GM23338 (cell line): ENCODE measurements around the gene ATG7. TPM values are rescaled to one million over a fixed set of nuclear protein-coding genes. Genes with fewer than 3 reads are reported as not detected.

Experiments
- ATAC-seq: fragments of 200-7000 bp; cut with Tn5 transposase; 3 replicates; pipeline ENCODE4 v1.9.1; 2020
- DNase-seq: peaks from one replicate; pipeline ENCODE4 v3.0.0-alpha.2; 2015; ENCODE audit warnings: low spot score
- H2AFZ ChIP-seq: fragments of 200-600 bp; sonication (generic); 2 replicates; pipeline ENCODE4 v1.8.0; 2016; ENCODE audit warnings: antibody characterized with exemption, mild to moderate bottlenecking, moderate library complexity
- H3F3A ChIP-seq: fragments of 200-600 bp; sonication (generic); replicated peaks from 2 replicates; pipeline ENCODE4 v1.8.0; 2017; ENCODE audit warnings: antibody characterized with exemption, mixed run types, low read depth
- H3K27ac ChIP-seq: fragments of 200-600 bp; sonication (generic); 2 replicates; pipeline ENCODE4 v1.6.1; 2016; ENCODE audit warnings: low read depth
- H3K27me3 ChIP-seq: fragments of 200-600 bp; sonication (generic); 2 replicates; pipeline ENCODE4 v1.8.0; 2016; ENCODE audit warnings: mild to moderate bottlenecking, mixed run types, moderate library complexity; ENCODE audit not compliant: insufficient read depth
- H3K36me3 ChIP-seq: fragments of 200-600 bp; sonication (generic); 2 replicates; pipeline ENCODE4 v1.8.0; 2016; ENCODE audit warnings: mild to moderate bottlenecking; ENCODE audit not compliant: insufficient read depth
- H3K4me1 ChIP-seq: fragments of 200-600 bp; sonication (generic); 2 replicates; pipeline ENCODE4 v1.8.0; 2016; ENCODE audit warnings: mild to moderate bottlenecking, moderate library complexity; ENCODE audit not compliant: insufficient read depth
- H3K4me2 ChIP-seq: fragments of 200-600 bp; sonication (generic); 2 replicates; pipeline ENCODE4 v1.7.1; 2017; ENCODE audit warnings: mixed run types
- H3K4me3 ChIP-seq: fragments of 200-600 bp; sonication (generic); 2 replicates; pipeline ENCODE4 v1.6.1; 2016; ENCODE audit warnings: mixed run types
- H3K79me2 ChIP-seq: fragments of 200-600 bp; sonication (generic); replicated peaks from 2 replicates; pipeline ENCODE4 v1.8.0; 2017; ENCODE audit warnings: mild to moderate bottlenecking; ENCODE audit not compliant: insufficient read depth
- H3K9me2 ChIP-seq: fragments of 200-600 bp; sonication (generic); 2 replicates; pipeline ENCODE4 v1.8.0; 2017; ENCODE audit not compliant: insufficient read depth
- H4K20me1 ChIP-seq: fragments of 200-600 bp; sonication (generic); replicated peaks from 2 replicates; pipeline ENCODE4 v1.8.0; 2017; ENCODE audit warnings: mild to moderate bottlenecking; ENCODE audit not compliant: insufficient read depth
- H3K27ac Mint-ChIP-seq: 2 replicates; pipeline ENCODE4 v1.8.0; 2020; ENCODE audit warnings: inconsistent platforms, mild to moderate bottlenecking, moderate library complexity, mixed read lengths
- H3K27me3 Mint-ChIP-seq: 3 replicates; pipeline ENCODE4 v1.8.0; 2022; ENCODE audit warnings: low read depth, mild to moderate bottlenecking, moderate library complexity, mixed read lengths, inconsistent platforms; ENCODE audit not compliant: insufficient read depth, poor library complexity
- H3K36me3 Mint-ChIP-seq: 3 replicates; pipeline ENCODE4 v1.8.0; 2021; ENCODE audit warnings: low read depth, mild to moderate bottlenecking, inconsistent platforms, moderate library complexity, mixed read lengths
- H3K4me1 Mint-ChIP-seq: 3 replicates; pipeline ENCODE4 v1.8.0; 2020; ENCODE audit warnings: mild to moderate bottlenecking, inconsistent platforms, mixed read lengths
- H3K4me3 Mint-ChIP-seq: 3 replicates; pipeline ENCODE4 v1.8.0; 2021; ENCODE audit warnings: moderate library complexity, mild to moderate bottlenecking, inconsistent platforms, mixed read lengths
- H3K9me3 Mint-ChIP-seq: 3 replicates; pipeline ENCODE4 v1.8.0; 2020; ENCODE audit warnings: moderate library complexity, mild to moderate bottlenecking, inconsistent platforms, mixed read lengths
- CREB1 ChIP-seq: fragments of 250-450 bp; sonication (Bioruptor Pico); IDR thresholded peaks from 2 replicates; pipeline ENCODE4 v1.5.0; 2020; ENCODE audit warnings: low read depth, mild to moderate bottlenecking, moderate library complexity
- EZH2 ChIP-seq: fragments of 200-600 bp; sonication (generic); IDR thresholded peaks from one replicate; pipeline ENCODE4 v1.8.0; 2017; ENCODE audit warnings: antibody characterized with exemption, mild to moderate bottlenecking, low read depth; ENCODE audit not compliant: unreplicated experiment
- EZH2phosphoT487 ChIP-seq: fragments of 200-600 bp; sonication (generic); IDR thresholded peaks from one replicate; pipeline ENCODE4 v1.8.1; 2018; ENCODE audit warnings: antibody characterized with exemption; ENCODE audit not compliant: unreplicated experiment
- JUNB ChIP-seq: IDR thresholded peaks from one replicate; pipeline ENCODE4 v1.6.1; 2016; ENCODE audit warnings: antibody characterized with exemption; ENCODE audit not compliant: unreplicated experiment
- NANOG ChIP-seq: IDR thresholded peaks from 2 replicates; pipeline ENCODE4 v1.6.1; 2016; ENCODE audit warnings: antibody characterized with exemption, borderline replicate concordance
- POLR2AphosphoS5 ChIP-seq: IDR thresholded peaks from 2 replicates; pipeline ENCODE4 v1.6.1; 2016; ENCODE audit warnings: antibody characterized with exemption, low read depth
- STAT1 ChIP-seq: IDR thresholded peaks from one replicate; pipeline ENCODE4 v1.6.1; 2016; ENCODE audit warnings: antibody characterized with exemption; ENCODE audit not compliant: unreplicated experiment
- ZNF114 ChIP-seq: fragments of 250-450 bp; sonication (Bioruptor Pico); IDR thresholded peaks from 2 replicates; pipeline ENCODE4 v1.5.0; 2020; ENCODE audit warnings: mild to moderate bottlenecking, moderate library complexity
- ZNF331 ChIP-seq: fragments of 250-450 bp; sonication (Bioruptor Pico); IDR thresholded peaks from 2 replicates; pipeline ENCODE4 v1.5.0; 2020; ENCODE audit warnings: low read depth, mild to moderate bottlenecking, moderate library complexity
- polyA plus RNA-seq: library from polyadenylated mRNA; unstranded; fragments of >200 nt; fragmentation: Nextera tagmentation; extraction: Ambion mirVana; gene quantifications from 2 replicates; pipeline ENCODE4 v1.2.1, GENCODE V29; 2016
- total RNA-seq: library from RNA; depleted of rRNA; stranded (reverse); fragments of >200 nt; shearing (Covaris generic); gene quantifications from 2 replicates; pipeline ENCODE4 v1.2.3, GENCODE V29; 2014
- TF ChIP-seq, protein P1 (sequence below): IDR thresholded peaks from 2 replicates; pipeline ENCODE4 v1.6.1; 2016; ENCODE audit warnings: antibody characterized with exemption
- TF ChIP-seq, protein P2 (sequence below): IDR thresholded peaks from one replicate; pipeline ENCODE4 v1.6.1; 2018; ENCODE audit warnings: antibody characterized with exemption; ENCODE audit not compliant: unreplicated experiment
- TF ChIP-seq, protein P3 (sequence below), 2 experiments: fragments of 200-600 bp in 1 of 2; sonication (generic) in 1 of 2; conservative IDR thresholded peaks; 2 replicates each; pipeline versions ENCODE4 v1.5.1 to v1.6.1; 2016 to 2017; ENCODE audit warnings: antibody characterized with exemption in 2 of 2, low read depth in 2 of 2, mild to moderate bottlenecking in 2 of 2, moderate library complexity in 1 of 2
- TF ChIP-seq, protein P4 (sequence below): fragments of 250-450 bp; sonication (Bioruptor Pico); IDR thresholded peaks from 2 replicates; pipeline ENCODE4 v1.5.0; 2020; ENCODE audit warnings: mild to moderate bottlenecking, moderate library complexity

Gene ATG7
- total and polyA plus RNA-seq, 2 experiments from 2014 or later: 16.2 to 36.7 TPM

DNA sequence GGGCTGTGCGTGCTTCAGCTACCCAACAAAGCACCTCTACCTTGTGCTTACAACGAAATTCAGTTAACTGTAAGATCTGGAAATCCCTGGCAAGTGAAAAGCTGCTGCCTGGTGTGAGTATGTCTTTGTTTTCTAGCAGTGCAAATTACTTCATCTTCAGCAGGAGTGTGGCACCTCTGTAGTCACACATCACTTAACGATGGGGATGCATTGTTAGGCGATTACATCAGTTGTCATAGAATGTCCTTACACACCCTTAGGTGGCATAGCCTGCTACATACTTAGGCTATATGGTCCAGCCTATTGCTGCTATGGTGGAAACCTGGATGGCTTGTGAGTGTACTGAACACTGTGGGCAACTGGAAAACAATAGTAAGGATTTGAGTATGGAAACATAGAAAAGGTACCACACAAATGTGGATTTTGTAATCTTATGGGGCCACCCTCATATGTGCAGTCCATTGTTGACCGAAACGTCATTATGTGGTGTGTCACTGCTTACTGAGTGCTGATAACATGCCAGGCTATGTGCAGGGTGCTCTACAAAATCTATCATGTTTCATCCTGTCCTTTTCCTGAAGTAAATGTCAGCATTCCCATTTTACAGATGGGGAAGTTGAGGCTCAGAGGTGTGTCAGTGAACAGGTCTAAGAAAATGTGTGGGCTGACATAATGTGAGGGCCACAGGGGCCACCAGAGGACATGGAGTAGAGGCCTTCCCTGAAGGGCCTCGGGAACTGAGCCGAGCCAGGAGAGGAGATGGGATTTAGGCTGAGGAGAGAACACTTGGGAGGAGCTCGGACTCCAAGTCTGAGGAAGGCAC lies 198.0 kb downstream of the ATG7 start:
- Mint-ChIP-seq H3K4me1 (peaks cover 10% of the 10 kb centered on the region), H3K36me3 (no peaks in the 10 kb centered on the region), H3K27me3 (peaks cover 4% of the 10 kb centered on the region), H3K27ac (no peak overlapping the region), H3K4me3 (no peak overlapping the region), H3K9me3 (no peaks in the 10 kb centered on the region)
- Histone ChIP-seq H4K20me1 (no peaks in the 10 kb centered on the region), H3K4me2 (no peak overlapping the region), H2AFZ (no peak overlapping the region), H3K79me2 (no peaks in the 10 kb centered on the region), H3K36me3 (no peaks in the 10 kb centered on the region; the same call in 1 of the 2 replicates), H3K4me3 (no peak overlapping the region), H3K27ac (no peak overlapping the region), H3K27me3 (no peaks in the 10 kb centered on the region), H3K9me2 (no peaks in the 10 kb centered on the region), H3K4me1 (peaks cover 3% of the 10 kb centered on the region; the same call in 1 of the 2 replicates), H3F3A (no peaks in the 10 kb centered on the region)
- TF ChIP-seq, protein P1, sequence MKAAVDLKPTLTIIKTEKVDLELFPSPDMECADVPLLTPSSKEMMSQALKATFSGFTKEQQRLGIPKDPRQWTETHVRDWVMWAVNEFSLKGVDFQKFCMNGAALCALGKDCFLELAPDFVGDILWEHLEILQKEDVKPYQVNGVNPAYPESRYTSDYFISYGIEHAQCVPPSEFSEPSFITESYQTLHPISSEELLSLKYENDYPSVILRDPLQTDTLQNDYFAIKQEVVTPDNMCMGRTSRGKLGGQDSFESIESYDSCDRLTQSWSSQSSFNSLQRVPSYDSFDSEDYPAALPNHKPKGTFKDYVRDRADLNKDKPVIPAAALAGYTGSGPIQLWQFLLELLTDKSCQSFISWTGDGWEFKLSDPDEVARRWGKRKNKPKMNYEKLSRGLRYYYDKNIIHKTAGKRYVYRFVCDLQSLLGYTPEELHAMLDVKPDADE: no peak
- TF ChIP-seq EZH2 (no peak), JUNB (no peak), NANOG (no peak), CREB1 (no peak), ZNF331 (CRISPR knock-in tag) (no peak), EZH2phosphoT487 (no peak), POLR2AphosphoS5 (no peak), STAT1 (no peak), ZNF114 (no peak)
- TF ChIP-seq, protein P2, sequence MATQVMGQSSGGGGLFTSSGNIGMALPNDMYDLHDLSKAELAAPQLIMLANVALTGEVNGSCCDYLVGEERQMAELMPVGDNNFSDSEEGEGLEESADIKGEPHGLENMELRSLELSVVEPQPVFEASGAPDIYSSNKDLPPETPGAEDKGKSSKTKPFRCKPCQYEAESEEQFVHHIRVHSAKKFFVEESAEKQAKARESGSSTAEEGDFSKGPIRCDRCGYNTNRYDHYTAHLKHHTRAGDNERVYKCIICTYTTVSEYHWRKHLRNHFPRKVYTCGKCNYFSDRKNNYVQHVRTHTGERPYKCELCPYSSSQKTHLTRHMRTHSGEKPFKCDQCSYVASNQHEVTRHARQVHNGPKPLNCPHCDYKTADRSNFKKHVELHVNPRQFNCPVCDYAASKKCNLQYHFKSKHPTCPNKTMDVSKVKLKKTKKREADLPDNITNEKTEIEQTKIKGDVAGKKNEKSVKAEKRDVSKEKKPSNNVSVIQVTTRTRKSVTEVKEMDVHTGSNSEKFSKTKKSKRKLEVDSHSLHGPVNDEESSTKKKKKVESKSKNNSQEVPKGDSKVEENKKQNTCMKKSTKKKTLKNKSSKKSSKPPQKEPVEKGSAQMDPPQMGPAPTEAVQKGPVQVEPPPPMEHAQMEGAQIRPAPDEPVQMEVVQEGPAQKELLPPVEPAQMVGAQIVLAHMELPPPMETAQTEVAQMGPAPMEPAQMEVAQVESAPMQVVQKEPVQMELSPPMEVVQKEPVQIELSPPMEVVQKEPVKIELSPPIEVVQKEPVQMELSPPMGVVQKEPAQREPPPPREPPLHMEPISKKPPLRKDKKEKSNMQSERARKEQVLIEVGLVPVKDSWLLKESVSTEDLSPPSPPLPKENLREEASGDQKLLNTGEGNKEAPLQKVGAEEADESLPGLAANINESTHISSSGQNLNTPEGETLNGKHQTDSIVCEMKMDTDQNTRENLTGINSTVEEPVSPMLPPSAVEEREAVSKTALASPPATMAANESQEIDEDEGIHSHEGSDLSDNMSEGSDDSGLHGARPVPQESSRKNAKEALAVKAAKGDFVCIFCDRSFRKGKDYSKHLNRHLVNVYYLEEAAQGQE: no peak
- TF ChIP-seq, protein P3, sequence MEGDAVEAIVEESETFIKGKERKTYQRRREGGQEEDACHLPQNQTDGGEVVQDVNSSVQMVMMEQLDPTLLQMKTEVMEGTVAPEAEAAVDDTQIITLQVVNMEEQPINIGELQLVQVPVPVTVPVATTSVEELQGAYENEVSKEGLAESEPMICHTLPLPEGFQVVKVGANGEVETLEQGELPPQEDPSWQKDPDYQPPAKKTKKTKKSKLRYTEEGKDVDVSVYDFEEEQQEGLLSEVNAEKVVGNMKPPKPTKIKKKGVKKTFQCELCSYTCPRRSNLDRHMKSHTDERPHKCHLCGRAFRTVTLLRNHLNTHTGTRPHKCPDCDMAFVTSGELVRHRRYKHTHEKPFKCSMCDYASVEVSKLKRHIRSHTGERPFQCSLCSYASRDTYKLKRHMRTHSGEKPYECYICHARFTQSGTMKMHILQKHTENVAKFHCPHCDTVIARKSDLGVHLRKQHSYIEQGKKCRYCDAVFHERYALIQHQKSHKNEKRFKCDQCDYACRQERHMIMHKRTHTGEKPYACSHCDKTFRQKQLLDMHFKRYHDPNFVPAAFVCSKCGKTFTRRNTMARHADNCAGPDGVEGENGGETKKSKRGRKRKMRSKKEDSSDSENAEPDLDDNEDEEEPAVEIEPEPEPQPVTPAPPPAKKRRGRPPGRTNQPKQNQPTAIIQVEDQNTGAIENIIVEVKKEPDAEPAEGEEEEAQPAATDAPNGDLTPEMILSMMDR (conservative IDR thresholded peaks at IDR 0.05; ENCODE audit: low read depth in 2 of 2): no peak
- TF ChIP-seq, protein P4, sequence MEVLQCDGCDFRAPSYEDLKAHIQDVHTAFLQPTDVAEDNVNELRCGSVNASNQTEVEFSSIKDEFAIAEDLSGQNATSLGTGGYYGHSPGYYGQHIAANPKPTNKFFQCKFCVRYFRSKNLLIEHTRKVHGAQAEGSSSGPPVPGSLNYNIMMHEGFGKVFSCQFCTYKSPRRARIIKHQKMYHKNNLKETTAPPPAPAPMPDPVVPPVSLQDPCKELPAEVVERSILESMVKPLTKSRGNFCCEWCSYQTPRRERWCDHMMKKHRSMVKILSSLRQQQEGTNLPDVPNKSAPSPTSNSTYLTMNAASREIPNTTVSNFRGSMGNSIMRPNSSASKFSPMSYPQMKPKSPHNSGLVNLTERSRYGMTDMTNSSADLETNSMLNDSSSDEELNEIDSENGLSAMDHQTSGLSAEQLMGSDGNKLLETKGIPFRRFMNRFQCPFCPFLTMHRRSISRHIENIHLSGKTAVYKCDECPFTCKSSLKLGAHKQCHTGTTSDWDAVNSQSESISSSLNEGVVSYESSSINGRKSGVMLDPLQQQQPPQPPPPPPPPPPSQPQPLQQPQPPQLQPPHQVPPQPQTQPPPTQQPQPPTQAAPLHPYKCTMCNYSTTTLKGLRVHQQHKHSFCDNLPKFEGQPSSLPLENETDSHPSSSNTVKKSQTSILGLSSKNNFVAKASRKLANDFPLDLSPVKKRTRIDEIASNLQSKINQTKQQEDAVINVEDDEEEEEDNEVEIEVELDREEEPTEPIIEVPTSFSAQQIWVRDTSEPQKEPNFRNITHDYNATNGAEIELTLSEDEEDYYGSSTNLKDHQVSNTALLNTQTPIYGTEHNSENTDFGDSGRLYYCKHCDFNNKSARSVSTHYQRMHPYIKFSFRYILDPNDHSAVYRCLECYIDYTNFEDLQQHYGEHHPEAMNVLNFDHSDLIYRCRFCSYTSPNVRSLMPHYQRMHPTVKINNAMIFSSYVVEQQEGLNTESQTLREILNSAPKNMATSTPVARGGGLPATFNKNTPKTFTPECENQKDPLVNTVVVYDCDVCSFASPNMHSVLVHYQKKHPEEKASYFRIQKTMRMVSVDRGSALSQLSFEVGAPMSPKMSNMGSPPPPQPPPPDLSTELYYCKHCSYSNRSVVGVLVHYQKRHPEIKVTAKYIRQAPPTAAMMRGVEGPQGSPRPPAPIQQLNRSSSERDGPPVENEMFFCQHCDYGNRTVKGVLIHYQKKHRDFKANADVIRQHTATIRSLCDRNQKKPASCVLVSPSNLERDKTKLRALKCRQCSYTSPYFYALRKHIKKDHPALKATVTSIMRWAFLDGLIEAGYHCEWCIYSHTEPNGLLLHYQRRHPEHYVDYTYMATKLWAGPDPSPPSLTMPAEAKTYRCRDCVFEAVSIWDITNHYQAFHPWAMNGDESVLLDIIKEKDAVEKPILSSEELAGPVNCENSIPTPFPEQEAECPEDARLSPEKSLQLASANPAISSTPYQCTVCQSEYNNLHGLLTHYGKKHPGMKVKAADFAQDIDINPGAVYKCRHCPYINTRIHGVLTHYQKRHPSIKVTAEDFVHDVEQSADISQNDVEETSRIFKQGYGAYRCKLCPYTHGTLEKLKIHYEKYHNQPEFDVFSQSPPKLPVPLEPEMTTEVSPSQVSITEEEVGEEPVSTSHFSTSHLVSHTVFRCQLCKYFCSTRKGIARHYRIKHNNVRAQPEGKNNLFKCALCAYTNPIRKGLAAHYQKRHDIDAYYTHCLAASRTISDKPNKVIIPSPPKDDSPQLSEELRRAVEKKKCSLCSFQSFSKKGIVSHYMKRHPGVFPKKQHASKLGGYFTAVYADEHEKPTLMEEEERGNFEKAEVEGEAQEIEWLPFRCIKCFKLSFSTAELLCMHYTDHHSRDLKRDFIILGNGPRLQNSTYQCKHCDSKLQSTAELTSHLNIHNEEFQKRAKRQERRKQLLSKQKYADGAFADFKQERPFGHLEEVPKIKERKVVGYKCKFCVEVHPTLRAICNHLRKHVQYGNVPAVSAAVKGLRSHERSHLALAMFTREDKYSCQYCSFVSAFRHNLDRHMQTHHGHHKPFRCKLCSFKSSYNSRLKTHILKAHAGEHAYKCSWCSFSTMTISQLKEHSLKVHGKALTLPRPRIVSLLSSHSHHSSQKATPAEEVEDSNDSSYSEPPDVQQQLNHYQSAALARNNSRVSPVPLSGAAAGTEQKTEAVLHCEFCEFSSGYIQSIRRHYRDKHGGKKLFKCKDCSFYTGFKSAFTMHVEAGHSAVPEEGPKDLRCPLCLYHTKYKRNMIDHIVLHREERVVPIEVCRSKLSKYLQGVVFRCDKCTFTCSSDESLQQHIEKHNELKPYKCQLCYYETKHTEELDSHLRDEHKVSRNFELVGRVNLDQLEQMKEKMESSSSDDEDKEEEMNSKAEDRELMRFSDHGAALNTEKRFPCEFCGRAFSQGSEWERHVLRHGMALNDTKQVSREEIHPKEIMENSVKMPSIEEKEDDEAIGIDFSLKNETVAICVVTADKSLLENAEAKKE (CRISPR knock-in tag): no peak
- ATAC-seq (no peak), DNase-seq (no peak)
